HG02642 (cell line): ENCODE measurements around the gene FAH.

ENCODE experiments used
- ATAC-seq: cut with Tn5 transposase; IDR thresholded peaks from one replicate; pipeline ENCODE4 v1.9.1; 2021; ENCODE audit warnings: mild to moderate bottlenecking; ENCODE audit not compliant: unreplicated experiment, poor library complexity

FAH gene

DNA sequence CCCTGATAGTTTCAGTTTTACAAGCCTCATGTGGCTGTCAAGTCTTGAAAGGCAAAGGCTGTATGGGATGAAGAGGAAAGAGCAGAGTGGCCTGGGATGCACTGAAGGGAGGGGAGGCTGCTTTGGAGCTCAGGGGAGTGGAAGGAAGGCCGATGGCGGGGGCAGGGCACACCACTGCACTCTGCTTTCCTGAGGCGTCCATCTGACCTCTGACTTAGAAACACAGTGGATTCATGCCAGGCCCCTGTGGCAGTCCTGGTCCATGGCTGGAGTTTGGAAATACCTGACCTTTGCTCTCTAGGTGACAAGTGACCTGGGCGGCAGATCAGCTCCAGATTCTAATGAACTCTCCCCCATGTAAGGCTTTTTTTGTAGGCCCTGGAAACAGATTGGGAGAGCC, 19.0 kb downstream of the FAH start:
- ATAC-seq, result no peak

DNA sequence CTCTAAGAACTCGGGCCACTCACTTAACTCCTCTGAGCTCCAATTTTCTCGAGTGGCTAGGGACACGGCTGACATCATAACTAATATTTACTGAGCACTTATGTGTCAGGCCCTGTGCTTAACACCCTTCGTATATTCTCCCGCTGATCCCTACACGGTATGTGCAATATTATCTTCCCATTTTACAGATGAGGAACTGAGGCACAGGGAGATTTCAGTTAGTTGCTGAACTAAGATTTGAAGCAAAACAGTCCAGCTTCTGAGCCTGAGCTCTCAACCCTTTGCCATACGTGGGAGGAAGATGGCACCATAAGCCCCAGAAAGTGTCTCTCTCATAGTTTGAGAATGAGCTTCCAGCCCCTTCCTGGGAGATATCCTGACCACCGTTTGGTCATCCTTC, 19.6 kb downstream of the FAH start:
- no peak for ATAC-seq

DNA sequence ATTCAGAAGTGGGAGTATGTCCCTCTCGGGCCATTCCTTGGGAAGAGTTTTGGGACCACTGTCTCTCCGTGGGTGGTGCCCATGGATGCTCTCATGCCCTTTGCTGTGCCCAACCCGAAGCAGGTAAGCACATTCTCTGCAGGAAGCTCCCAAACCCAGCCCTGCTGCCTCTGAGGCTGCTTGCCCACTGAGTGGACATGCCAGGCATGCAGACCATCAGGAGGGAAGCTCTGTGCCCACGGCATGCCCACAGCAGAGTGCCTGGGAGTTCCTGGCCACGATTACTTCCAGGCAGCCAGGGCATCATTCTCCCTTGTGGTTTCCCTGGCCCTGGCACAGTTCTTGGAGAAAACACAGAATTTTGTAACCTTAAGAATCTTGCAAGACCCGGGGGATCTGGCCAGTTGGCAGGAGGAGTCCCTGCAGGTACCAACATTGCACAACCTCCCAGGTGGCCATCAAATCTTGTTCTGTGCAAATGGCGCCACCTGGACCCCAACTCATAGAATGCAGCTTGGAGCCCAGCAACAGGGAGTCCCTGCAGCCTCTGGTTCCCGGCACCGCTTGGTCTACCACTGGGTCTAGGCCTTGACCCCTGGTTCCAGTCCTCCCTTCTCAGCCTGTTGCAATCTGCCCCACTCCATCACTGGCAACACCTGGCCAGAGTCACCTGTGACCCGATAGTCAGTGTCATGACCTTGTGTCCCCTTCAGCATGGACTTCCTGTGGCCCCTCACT, 20.4 kb downstream of the FAH start:
- ATAC-seq, result peak; percentile 81

DNA sequence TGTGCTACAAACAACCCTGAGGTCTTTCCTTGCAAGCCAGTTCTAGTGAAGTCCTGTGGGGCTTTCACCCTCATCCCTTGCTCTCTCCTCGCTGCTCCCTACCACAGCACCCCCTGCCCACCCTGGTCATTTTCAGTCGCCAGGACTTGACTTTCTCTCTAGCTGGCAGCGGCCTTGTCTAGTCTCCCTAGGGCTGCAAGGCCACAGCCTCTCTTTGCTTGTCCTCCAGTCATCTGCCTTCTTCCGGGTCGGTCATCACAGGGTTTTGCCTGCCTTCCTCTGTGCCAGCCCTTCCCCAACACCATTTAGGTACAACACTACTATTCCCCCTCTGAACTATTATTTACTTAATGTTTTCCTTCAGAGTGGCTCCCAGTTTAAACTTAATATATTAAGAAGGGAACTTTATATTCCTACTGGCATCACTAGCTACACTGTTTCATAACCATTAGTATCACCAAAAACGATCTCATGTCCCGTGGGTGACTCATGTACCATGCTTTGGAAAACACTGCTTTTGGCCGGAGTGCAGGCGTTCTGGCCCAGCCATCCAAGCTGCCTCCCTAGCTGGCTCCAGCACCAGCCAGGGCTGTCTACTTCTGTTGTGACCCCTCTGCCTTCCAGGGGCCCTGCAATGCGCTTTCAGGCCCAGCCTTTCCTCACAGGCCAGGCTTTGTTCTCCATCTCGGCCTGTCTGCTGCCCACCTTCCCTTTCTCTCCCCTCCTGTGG, 21.4 kb downstream of the FAH start:
- ATAC-seq, result no peak

DNA sequence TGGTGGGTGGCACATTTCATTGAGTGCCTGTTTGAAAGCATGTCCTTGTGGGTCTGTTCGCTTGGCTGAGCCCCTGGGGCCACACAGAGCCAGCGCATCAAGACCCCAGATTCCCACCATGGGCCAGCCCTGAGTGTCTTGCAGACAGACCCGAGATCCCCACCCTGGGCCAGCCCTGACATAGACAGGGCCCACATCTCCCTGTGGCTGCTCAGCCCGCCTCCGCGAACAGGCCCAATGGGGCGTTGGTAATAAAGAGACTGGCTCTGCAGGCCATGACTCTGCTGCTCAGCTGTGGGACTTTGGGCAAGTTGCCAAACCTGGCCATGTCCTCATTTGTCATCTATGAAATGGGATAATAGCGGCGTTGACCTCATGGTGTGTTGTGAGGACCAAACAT, 22.6 kb downstream of the FAH start:
- ATAC-seq, result no peak

DNA sequence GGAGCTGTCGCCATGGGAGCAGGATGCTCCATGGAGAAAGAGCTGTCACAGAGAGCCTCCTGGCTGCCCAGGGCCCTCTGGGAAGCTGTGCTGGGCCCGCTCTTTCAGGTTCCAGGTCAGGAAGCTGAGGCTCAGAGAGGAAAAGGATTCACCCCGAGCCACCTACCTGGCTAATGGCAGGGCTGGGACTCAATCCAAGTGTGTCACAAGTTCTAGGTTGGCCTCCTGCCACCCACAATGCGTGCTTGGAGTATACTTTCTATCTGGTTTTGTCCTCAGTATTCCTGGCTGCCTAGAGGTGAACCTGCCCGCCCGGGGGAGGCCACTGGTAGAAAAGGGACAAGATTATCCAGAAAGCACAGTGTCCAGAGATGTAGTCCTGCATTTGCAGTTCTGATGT, 23.6 kb downstream of the FAH start:
- no peak for ATAC-seq

DNA sequence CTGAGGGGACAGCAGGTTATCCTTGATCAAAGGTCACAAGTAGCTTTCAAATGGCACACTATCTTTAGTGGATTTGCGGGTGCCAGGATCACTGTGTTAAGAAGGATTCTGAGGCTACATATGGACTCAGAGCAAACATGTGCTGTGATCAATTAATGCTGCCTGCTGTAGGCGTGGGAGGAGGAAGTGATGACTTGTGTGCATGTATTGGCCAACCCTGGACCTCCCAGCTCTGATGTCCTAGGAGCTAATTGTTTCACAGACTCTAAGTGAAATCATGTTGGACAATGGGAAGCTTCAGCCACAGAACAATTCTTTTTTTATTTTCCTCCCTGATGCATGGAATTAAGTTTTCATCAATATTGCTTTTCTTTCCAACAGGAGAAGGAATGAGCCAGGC, 24.4 kb downstream of the FAH start:
- ATAC-seq, result no peak

DNA sequence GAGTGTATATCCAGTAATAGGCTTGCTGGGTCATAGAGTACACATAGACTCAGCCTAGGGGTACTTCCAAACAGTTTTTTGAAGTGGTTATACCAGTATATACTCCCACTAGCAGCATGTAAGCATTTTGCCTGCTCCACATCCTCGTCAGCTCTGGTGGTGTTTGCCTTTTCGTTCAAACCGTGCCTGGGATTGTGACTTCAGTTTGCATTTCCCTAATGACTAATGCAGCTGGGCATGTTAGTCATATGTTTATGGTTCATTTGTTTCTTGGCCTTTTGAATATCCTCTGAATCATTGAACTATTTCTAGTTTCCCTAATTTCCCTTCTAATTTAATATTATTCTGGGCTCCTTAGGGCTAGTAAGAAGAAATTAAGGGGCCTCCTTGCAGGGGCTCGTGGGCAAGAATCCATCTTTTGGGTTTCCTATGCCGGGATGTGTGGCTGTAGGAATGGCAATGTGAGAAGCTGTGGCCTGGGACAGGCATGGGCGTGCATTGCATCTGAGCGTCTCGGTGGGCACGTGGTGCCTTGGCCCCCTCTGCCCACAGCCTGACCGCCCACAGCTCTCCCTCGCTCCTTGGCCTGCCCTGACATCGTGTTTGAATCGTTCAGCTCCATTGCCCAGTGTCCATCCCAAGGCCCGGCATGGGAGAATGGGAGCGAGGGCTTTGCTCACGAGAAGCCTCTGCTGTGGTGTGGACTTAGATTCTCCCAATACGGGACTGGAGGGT, 26.4 kb downstream of the FAH start:
- no peak for ATAC-seq

DNA sequence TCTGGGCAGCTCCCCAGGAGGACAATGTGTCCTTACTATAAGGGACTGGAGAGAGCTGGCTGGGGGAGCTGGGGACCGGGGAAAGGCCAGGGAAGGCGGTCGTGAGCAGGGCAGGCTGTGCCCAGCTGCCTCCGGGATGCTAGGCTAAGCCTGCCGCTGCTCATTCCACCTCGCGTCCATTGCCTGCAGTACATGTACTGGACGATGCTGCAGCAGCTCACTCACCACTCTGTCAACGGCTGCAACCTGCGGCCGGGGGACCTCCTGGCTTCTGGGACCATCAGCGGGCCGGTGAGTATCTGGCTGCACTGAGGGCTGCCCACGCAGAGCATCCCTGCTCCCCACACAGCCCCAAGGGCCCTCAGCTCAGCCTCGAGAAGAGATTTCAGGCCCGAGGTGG, 27.1 kb downstream of the FAH start:
- ATAC-seq, result no peak

DNA sequence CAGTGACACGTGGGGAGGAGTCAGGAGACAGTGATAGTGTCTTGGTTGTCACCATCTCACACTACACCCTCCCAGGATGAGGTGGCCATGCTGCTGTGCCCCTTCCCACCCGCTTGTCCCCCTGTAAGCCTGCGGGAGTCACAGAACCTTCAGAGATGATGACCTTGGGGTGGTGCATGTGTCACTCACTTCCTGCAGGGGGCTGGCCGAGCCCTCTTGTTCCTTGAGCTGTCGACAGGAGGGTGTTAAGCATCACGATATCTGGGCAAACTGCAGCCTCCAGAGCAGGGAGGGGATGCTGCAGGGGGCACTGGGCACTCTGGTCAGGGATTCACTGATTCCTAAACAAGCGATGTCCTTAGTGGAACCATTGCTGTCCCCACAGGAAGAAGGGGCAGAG, 27.7 kb downstream of the FAH start:
- ATAC-seq, result no peak

DNA sequence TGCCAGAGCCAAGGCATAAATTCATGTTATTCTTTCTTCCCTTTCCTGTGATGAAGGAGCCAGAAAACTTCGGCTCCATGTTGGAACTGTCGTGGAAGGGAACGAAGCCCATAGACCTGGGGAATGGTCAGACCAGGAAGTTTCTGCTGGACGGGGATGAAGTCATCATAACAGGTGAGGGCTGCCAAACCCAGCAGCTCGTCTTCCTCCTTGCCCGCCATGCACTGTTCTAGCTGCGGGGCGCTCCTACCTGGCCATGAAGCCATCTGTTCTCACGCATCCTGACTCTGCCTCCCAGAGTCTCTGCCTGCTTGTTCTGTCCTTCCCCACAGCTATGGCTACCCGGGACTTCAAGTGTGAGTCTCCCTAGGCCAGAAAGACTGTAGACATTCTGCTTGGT, 28.2 kb downstream of the FAH start:
- no peak for ATAC-seq

DNA sequence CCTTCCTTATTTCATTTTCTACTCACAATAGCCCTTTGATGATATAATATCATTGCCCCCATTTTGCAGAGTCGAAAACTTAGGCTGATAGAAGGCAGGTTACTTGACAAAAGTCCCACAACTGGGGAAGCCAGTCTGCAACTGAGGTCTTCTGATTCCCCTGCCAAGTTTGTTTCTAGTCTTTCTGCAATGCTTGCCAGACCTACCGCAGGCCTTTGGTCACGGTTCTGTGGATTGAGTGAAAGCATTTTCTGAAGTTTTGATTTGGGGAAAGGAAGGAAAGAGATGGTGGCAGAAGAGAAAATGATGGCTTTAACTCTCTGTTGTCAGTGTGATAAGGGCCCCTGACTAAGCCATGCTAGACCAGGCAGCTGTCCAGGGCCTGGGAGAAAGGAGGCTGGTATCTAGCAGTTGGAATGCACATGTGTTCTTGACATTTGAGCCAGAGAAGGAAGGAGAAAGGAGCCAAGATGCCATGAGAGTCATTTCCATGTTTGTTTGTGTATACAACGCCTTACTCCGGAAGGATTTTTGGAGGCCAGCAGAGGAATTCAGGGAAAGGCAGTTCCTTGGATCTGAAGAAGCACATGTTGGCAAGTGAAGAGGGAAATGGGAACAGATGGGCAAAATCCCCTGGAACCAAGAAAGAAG, 29.9 kb downstream of the FAH start:
- no peak for ATAC-seq

DNA sequence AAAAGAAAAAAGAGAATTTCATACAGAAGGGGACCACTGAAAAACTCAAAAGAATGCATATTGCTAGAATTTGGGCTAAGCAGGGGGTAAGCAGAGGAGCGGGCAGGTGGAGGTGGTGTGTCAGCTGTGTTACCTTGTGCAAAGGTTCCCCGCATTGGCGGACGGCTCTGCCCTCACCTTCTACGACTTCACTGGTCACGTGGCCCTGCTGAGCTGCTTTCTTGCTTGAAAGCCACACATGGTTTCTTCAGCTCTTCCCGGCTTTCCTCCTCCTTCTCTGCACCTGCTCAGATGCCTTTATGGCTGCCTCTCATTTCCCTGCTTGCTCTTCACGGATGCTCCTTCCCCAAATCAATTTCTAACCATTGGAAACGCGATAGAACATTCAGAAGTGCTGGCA, 30.5 kb downstream of the FAH start:
- no peak for ATAC-seq

DNA sequence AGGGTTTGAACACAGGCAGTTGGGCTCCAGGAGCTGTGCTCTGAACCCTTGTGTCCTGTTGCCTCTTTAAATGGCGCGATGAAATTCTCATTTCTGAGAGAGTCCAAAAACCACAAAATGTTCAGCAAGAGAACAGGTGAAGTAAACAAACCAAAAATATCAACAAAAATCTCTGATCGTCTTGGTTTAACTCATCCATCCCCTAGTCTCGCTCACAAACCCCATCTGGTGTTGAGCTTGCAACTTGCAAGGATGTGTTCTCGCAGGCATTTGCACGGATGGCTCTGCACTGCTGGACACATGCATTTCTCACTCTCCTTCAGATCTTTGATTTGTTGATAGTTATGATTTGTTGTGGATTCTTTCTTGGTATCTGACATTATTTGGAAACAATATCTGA, 31.1 kb downstream of the FAH start:
- no peak for ATAC-seq

DNA sequence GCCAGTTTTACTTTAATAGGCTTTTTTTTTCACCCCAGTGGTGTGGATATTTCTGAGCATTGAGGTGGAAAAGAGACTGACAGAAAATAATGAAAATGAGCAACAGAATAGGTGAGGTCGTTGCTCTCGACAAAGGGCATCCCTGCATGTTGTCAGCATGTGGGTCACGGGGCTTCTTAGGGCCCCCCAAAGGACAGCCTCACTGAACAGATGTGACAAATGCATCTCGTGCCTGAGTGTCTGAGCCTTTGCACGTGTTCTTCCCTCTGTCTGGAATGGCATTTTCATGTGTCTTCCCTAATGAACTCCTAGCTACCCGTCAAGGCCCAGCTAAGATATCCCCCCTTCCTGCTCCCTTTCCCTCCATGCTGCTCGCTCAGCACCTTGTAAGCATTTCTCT, 31.8 kb downstream of the FAH start:
- no peak for ATAC-seq

DNA sequence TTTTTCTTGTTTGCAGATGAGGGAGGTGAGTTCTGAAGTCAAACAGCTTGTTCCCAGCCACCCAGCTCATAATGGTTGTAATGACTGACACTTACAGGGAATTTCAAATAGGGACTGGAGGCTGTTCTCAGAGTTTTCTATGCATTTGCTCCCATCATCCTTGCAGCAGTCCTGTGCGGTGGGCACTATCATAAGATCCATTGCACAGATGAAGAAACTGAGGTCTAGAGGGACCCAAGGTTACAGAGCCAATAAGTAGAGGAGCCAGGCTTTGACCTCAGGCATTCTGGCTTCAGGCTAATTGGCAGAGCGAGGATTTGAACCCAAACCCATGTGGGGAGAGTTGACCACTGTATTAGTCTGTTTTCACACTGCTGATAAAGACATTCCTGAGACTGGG, 32.4 kb downstream of the FAH start:
- ATAC-seq, result no peak

DNA sequence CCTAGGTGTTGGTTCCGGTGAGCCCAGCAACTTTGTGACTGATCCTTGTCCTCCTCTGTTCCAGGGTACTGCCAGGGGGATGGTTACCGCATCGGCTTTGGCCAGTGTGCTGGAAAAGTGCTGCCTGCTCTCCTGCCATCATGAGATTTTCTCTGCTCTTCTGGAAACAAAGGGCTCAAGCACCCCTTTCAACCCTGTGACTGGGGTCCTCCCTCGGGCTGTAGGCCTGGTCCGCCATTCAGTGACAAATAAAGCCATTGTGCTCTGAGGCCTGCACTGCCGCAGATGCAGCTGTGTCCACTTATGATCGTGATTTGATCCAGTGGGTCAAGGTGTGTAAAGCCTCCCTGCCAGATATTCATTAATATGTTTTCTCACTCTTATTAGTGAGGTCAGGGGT, 33.3 kb downstream of the FAH start:
- ATAC-seq, result no peak

DNA sequence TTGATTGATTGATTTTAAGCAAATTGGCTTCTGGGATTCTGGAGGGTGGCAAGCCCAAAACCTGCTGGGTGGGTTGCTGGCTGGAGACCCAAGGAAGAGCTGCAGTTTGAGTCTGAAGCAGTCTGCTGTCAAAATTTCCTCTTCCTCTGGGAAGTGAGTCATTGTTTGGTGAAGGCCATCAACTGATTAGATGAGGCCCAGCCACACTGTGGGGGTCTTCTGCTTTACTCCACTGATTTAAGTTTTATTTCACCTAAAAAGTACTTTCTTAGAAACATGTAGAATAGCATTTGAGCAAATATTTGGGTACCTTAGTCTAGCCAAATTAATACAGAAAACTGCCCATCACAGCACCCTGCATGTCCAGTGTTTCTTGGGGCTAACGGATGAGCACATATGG, 33.8 kb downstream of the FAH start:
- ATAC-seq, result no peak

DNA sequence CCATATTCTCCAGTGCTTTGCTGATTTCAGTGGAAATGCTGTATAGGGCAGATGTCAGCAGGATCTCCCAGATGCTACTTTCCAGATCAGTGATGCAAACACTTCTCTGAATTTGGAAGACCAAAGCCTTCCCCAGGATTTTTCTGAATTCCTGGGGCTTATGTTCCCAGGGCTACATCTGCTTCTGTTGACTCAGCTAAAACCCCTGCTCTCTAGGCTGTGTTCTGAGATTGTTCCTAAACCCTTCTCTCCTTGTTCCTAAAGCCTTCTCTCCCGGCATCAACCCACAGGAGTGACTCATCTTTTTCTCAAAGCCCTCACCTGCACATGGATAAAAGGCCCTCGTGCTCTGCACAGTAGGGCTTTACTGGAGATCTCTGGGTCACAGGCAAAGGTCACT, 35.5 kb downstream of the FAH start:
- no peak for ATAC-seq

DNA sequence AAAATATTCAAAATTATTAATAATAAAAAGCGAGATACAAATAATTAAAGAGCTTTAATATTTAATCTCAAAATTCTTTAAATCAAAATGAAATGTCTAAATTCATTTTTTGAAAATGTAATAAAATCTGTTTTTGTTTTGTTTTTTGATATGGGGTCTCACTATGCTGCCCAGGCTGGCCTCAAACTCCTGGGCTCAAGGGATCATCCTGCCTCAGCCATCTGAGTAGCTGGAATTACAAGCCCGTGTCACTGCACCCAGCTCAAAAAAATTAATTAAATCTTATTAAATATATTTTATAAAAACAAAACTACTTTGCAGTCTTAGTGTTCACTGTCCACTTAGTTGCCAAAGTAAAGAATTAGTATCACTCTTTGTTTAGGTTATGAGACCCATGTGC, 38.4 kb downstream of the FAH start:
- ATAC-seq, result no peak
